Keratinocyte (primary cell): ENCODE measurements around the gene SACS. TPM values are rescaled to one million over a fixed set of nuclear protein-coding genes. Genes with fewer than 3 reads are reported as not detected.

Experiments used
- DNase-seq: peaks from one replicate; pipeline ENCODE4 v3.0.0-alpha.2; 2011; ENCODE audit warnings: low read depth, missing footprints, low spot score
- FAIRE-seq: peaks from 2 replicates; lab custom pipeline; 2011; peaks lifted over from hg19 to GRCh38; lab: Jason Lieb, UNC
- H2AFZ ChIP-seq: 2 replicates; pipeline ENCODE4 v1.6.0; 2012; ENCODE audit warnings: low read length, control low read depth, inconsistent platforms; ENCODE audit not compliant: control insufficient read depth
- H3K27ac ChIP-seq: 2 replicates; pipeline ENCODE4 v1.5.1; 2011; ENCODE audit warnings: low read length; ENCODE audit not compliant: control insufficient read depth, insufficient read depth
- H3K27me3 ChIP-seq: 3 replicates; pipeline ENCODE4 v1.6.0; 2011; ENCODE audit warnings: low read length; ENCODE audit not compliant: control insufficient read depth, insufficient read depth; ENCODE audit errors: extremely low read depth
- H3K36me3 ChIP-seq, 2 experiments: 2 replicates in 1 of 2; 3 replicates in 1 of 2; pipeline ENCODE4 v1.5.1; 2011; ENCODE audit warnings: low read length in 2 of 2, mild to moderate bottlenecking in 1 of 2; ENCODE audit not compliant: control insufficient read depth in 2 of 2, insufficient read depth in 2 of 2; ENCODE audit errors: extremely low read depth in 1 of 2
- H3K4me1 ChIP-seq: 3 replicates; pipeline ENCODE4 v1.5.1; 2011; ENCODE audit warnings: low read length; ENCODE audit not compliant: control insufficient read depth, insufficient read depth; ENCODE audit errors: extremely low read depth
- H3K4me2 ChIP-seq: 3 replicates; pipeline ENCODE4 v1.6.0; 2011; ENCODE audit warnings: low read depth, low read length; ENCODE audit not compliant: control insufficient read depth, insufficient read depth; ENCODE audit errors: extremely low read depth
- H3K4me3 ChIP-seq, 3 experiments: fragments of 200-600 bp in 1 of 3; sonication (generic) in 1 of 3; 2 replicates in 2 of 3; 3 replicates in 1 of 3; pipeline ENCODE4 v1.5.1; 2011 to 2016; ENCODE audit warnings: low read length in 3 of 3, mild to moderate bottlenecking in 3 of 3, control low read depth in 2 of 3, inconsistent platforms in 1 of 3, low read depth in 1 of 3, mixed read lengths in 1 of 3, mixed run types in 1 of 3, moderate library complexity in 1 of 3; ENCODE audit not compliant: control insufficient read depth in 2 of 3, insufficient read depth in 2 of 3; ENCODE audit errors: extremely low read depth in 1 of 3
- H3K79me2 ChIP-seq: 2 replicates; pipeline ENCODE4 v1.6.0; 2012; ENCODE audit warnings: low read length; ENCODE audit not compliant: control insufficient read depth, insufficient read depth
- H3K9ac ChIP-seq: 3 replicates; pipeline ENCODE4 v1.6.0; 2011; ENCODE audit warnings: low read length; ENCODE audit not compliant: control insufficient read depth, insufficient read depth; ENCODE audit errors: extremely low read depth
- H3K9me1 ChIP-seq: 3 replicates; pipeline ENCODE4 v1.6.0; 2011; ENCODE audit warnings: low read length; ENCODE audit not compliant: control insufficient read depth, insufficient read depth; ENCODE audit errors: extremely low read depth
- H3K9me3 ChIP-seq: 2 replicates; pipeline ENCODE4 v1.5.1; 2012; ENCODE audit warnings: low read depth, low read length; ENCODE audit not compliant: control insufficient read depth
- H4K20me1 ChIP-seq: 3 replicates; pipeline ENCODE4 v1.6.0; 2011; ENCODE audit warnings: low read length; ENCODE audit not compliant: control insufficient read depth, insufficient read depth; ENCODE audit errors: extremely low read depth
- EZH2 ChIP-seq: IDR thresholded peaks from one replicate; pipeline ENCODE4 v1.6.1; 2012; ENCODE audit warnings: inconsistent platforms, mild to moderate bottlenecking, low read length, moderate library complexity
- dilution Hi-C: fragments of 300-500 bp; cut with MboI; formaldehyde crosslinking; loops from one replicate; pipeline ENCODE4 v1.7.0; 2020; ENCODE audit warnings: low sequenced_read_pairs; ENCODE audit not compliant: extremely low pct_ligation_motif_present
- polyA plus RNA-seq, 5 experiments: library from polyadenylated mRNA; depleted of rRNA in 3 of 5; stranded (reverse) in 3 of 5; stranded (forward) in 1 of 5; unstranded in 1 of 5; fragments of >200 nt; gene quantifications; 1 replicate in 1 of 5; 2 replicates in 3 of 5; 3 replicates in 1 of 5; pipeline versions ENCODE4 v1.2.1 to v1.2.3, GENCODE V29; 2011 to 2012; ENCODE audit warnings: missing spikeins in 2 of 5, low read depth in 1 of 5, low replicate concordance in 1 of 5
- TF ChIP-seq, protein P1 (sequence below), 3 experiments: IDR thresholded peaks in 1 of 3; conservative IDR thresholded peaks in 1 of 3; optimal IDR thresholded peaks in 1 of 3; 2 replicates in 2 of 3; 3 replicates in 1 of 3; pipeline versions ENCODE3 to v1.5.1; 2011; ENCODE audit warnings: low read length in 3 of 3, mild to moderate bottlenecking in 3 of 3, moderate library complexity in 2 of 3, control low read depth in 1 of 3, inconsistent platforms in 1 of 3; ENCODE audit not compliant: insufficient read depth in 2 of 3; ENCODE audit errors: extremely low read depth in 1 of 3

The SACS gene
- polyA plus RNA-seq, 1 donor (not counting 4 experiments of a cell fraction or from before 2014, with no cell fraction given): 13.5 TPM

DNA sequence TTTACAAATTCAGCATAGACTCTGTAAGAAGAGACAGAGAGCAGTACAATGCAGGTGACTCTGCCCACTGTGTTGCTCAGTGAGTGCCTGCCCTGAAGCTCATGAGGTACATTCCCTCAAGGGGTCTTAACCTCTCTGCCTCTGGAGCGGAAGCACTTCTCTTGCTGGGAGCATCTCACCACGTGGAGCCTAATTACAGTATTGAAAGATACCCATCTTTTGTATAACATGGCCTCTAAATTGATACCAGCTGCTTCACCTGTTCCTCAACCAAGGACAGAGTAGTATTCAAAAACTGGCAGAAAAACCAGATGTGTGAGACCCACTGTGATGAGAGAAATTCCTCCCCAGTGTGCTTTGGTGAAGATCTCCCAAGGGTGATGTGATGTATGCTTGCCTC lies 77.1 kb downstream of the SACS start:
- no peak for TF ChIP-seq EZH2
- TF ChIP-seq, protein P1, sequence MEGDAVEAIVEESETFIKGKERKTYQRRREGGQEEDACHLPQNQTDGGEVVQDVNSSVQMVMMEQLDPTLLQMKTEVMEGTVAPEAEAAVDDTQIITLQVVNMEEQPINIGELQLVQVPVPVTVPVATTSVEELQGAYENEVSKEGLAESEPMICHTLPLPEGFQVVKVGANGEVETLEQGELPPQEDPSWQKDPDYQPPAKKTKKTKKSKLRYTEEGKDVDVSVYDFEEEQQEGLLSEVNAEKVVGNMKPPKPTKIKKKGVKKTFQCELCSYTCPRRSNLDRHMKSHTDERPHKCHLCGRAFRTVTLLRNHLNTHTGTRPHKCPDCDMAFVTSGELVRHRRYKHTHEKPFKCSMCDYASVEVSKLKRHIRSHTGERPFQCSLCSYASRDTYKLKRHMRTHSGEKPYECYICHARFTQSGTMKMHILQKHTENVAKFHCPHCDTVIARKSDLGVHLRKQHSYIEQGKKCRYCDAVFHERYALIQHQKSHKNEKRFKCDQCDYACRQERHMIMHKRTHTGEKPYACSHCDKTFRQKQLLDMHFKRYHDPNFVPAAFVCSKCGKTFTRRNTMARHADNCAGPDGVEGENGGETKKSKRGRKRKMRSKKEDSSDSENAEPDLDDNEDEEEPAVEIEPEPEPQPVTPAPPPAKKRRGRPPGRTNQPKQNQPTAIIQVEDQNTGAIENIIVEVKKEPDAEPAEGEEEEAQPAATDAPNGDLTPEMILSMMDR (optimal IDR thresholded peaks at IDR 0.05 in 1 of 3, IDR thresholded peaks at IDR 0.05 in 1 of 3, conservative IDR thresholded peaks at IDR 0.05 in 1 of 3; ENCODE audit: extremely low read depth in 1 of 3, insufficient read depth in 2 of 3, low read length in 3 of 3): no peak
- dilution Hi-C loops: no loop called here
- Histone ChIP-seq H3K36me3 (peaks cover 13 to 32% of the 10 kb centered on the region in 2 experiments), H4K20me1 (no peaks in the 10 kb centered on the region), H3K27me3 (no peaks in the 10 kb centered on the region), H3K4me1 (peaks cover 2% of the 10 kb centered on the region), H3K4me2 (no peak overlapping the region), H3K9ac (no peak overlapping the region), H2AFZ (no peak overlapping the region), H3K9me1 (no peaks in the 10 kb centered on the region), H3K79me2 (peaks cover 2% of the 10 kb centered on the region), H3K9me3 (no peaks in the 10 kb centered on the region), H3K27ac (no peak overlapping the region), H3K4me3 (no peak overlapping the region)
- FAIRE-seq: no peak
- DNase-seq: no peak

- H2AFZ ChIP-seq: no peak overlapping the region
- no peaks in the 10 kb centered on the region for H3K9me3 ChIP-seq
- dilution Hi-C loops: no loop called here
- H3K9me1 ChIP-seq: no peaks in the 10 kb centered on the region
- H3K79me2 ChIP-seq: peaks cover 4% of the 10 kb centered on the region
- no peak for TF ChIP-seq EZH2
- TF ChIP-seq, protein P1 (optimal IDR thresholded peaks at IDR 0.05 in 1 of 3, IDR thresholded peaks at IDR 0.05 in 1 of 3, conservative IDR thresholded peaks at IDR 0.05 in 1 of 3; ENCODE audit: extremely low read depth in 1 of 3, insufficient read depth in 2 of 3, low read length in 3 of 3): no peak
- H3K27me3 ChIP-seq: no peaks in the 10 kb centered on the region
- H3K27ac ChIP-seq: no peak overlapping the region
- no peak overlapping the region for H3K9ac ChIP-seq
- FAIRE-seq (no peak), DNase-seq (no peak)
- H4K20me1 ChIP-seq: no peaks in the 10 kb centered on the region
- H3K4me1 ChIP-seq: peaks cover 2% of the 10 kb centered on the region
- H3K4me3 ChIP-seq: no peak overlapping the region
- H3K4me2 ChIP-seq: no peak overlapping the region
- H3K36me3 ChIP-seq: peaks cover 10 to 36% of the 10 kb centered on the region in 2 experiments
Measured at GRCh38 chr13:23354520-23354919, 79.0 kb downstream of the SACS start.
